ENCODE results near the gene SPNS3.

Gene SPNS3

DNA sequence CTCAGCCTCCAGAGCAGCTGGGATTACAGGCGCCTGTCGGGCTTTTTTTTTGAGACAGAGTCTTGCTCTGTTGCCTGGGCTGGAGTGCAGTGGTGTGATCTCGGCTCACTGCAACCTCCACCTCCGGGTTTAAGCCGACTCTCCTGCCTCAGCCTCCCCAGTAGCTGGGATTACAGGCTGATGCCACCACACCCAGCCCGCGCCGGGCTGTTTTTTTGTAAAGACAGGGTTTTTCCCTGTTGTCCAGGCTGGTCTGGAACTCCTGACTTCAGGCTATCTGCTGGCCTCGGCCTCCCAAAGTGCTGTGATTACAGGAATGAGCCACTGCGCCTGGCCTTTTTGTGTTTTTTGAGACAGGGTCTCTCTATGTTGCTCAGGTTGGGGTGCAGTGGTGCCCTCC, 27.4 kb upstream of the SPNS3 start:
- no peak overlapping the region for H3K4me3 ChIP-seq (ENCODE audit: low read depth, low read length)
- H3K4me1 ChIP-seq (ENCODE audit: control insufficient read depth, insufficient read depth, low read length), result no peaks in the 10 kb centered on the region
- no peak overlapping the region for H3K9ac ChIP-seq (ENCODE audit: low read depth, low read length)
- H3K27ac ChIP-seq (ENCODE audit: low read depth, low read length), result no peak overlapping the region
- no peaks in the 10 kb centered on the region for H3K27me3 ChIP-seq (ENCODE audit: control insufficient read depth, insufficient read depth, low read length)
- no peaks in the 10 kb centered on the region for H3K9me3 ChIP-seq (ENCODE audit: control insufficient read depth, insufficient read depth, low read length)
- no peaks in the 10 kb centered on the region for H3K36me3 ChIP-seq (ENCODE audit: control insufficient read depth, insufficient read depth, low read length)

DNA sequence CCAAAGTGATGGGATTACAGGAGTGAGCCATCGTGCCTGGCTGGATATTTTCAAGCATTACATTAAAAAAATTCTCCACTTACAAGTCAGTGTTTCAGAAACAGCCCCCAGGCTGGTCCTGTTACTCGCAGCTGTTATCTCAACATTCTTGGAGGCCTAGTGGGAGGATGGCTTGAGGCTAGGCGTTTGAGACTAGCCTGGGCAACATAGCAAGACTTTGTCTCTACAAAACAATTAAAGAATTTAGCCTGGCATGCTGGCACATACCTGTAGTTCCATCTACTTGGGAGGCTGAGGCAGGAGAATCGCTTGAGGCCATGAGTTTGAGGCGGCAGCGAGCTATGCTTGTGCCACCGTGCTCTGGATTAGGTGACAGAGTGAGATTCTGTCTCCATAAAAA, 26.5 kb upstream of the SPNS3 start:
- H3K9ac ChIP-seq (ENCODE audit: low read depth, low read length), result no peak overlapping the region
- no peaks in the 10 kb centered on the region for H3K27me3 ChIP-seq (ENCODE audit: control insufficient read depth, insufficient read depth, low read length)
- no peaks in the 10 kb centered on the region for H3K36me3 ChIP-seq (ENCODE audit: control insufficient read depth, insufficient read depth, low read length)
- no peak overlapping the region for H3K27ac ChIP-seq (ENCODE audit: low read depth, low read length)
- no peaks in the 10 kb centered on the region for H3K9me3 ChIP-seq (ENCODE audit: control insufficient read depth, insufficient read depth, low read length)
- H3K4me3 ChIP-seq (ENCODE audit: low read depth, low read length), result no peak overlapping the region
- H3K4me1 ChIP-seq (ENCODE audit: control insufficient read depth, insufficient read depth, low read length), result no peaks in the 10 kb centered on the region

DNA sequence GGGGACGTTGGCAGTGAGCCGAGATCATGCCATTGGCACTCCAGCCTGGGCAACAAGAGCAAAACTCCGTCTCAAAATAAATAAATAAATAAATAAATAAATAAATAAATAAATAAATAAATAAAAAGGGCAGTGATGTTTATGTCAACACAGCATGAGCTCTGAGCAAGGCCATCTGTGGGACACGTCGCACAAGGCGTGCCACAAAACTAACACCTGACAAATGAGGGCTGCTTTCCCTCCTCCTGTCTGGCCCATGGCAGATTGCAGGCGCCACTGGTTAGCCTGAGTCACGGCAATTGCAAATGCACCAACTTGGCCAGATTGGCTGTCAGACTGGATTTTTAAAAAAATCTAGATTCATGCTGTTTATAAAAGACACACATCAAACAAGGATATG, 25.9 kb upstream of the SPNS3 start:
- Histone ChIP-seq H3K4me3 (ENCODE audit: low read depth, low read length) (no peak overlapping the region), H3K27me3 (ENCODE audit: control insufficient read depth, insufficient read depth, low read length) (no peaks in the 10 kb centered on the region), H3K27ac (ENCODE audit: low read depth, low read length) (no peak overlapping the region), H3K36me3 (ENCODE audit: control insufficient read depth, insufficient read depth, low read length) (no peaks in the 10 kb centered on the region), H3K4me1 (ENCODE audit: control insufficient read depth, insufficient read depth, low read length) (peaks cover 2% of the 10 kb centered on the region), H3K9ac (ENCODE audit: low read depth, low read length) (no peak overlapping the region), H3K9me3 (ENCODE audit: control insufficient read depth, insufficient read depth, low read length) (no peaks in the 10 kb centered on the region)

DNA sequence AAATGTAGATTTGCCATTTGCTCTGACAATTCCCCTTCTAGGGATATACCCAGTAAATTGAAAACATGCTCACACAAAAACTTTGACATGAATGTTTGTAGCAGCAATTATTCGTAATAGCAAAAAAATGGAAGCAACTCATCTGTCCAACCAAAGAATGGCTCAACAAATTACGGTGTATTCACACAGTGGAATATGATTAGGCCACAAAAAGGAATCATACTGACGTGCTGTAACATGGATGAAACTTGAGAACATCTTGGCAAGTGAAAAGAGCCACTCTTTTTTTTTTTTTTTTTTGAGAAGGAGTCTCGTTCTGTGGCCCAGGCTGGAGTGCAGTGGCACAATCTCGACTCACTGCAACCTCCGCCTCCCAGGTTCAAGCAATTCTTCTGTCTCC, 24.1 kb upstream of the SPNS3 start:
- no peaks in the 10 kb centered on the region for H3K36me3 ChIP-seq (ENCODE audit: control insufficient read depth, insufficient read depth, low read length)
- no peaks in the 10 kb centered on the region for H3K9me3 ChIP-seq (ENCODE audit: control insufficient read depth, insufficient read depth, low read length)
- H3K27me3 ChIP-seq (ENCODE audit: control insufficient read depth, insufficient read depth, low read length), result no peaks in the 10 kb centered on the region
- H3K27ac ChIP-seq (ENCODE audit: low read depth, low read length), result no peak overlapping the region
- H3K9ac ChIP-seq (ENCODE audit: low read depth, low read length), result no peak overlapping the region
- no peak overlapping the region for H3K4me3 ChIP-seq (ENCODE audit: low read depth, low read length)
- peaks cover 4% of the 10 kb centered on the region for H3K4me1 ChIP-seq (ENCODE audit: control insufficient read depth, insufficient read depth, low read length)

DNA sequence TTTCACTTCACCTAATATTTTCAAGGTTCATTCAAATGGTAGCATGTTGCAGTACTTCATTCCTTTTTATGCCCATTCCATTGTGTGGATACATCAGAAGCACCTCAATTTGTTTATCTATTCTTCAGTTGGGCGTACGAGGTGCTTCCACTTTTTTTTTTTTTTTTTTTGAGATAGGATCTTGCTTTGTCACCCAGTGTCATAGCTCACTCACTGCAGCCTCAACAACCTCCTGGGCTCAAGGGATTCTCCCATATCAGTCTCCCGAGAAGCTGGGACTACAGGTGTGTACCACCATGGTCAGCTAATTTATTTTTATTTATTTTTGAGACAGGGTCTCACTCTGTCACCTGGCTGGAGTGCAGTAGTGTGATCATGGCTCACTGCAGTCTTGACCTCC, 22.5 kb upstream of the SPNS3 start:
- no peak overlapping the region for H3K9ac ChIP-seq (ENCODE audit: low read depth, low read length)
- no peaks in the 10 kb centered on the region for H3K9me3 ChIP-seq (ENCODE audit: control insufficient read depth, insufficient read depth, low read length)
- peaks cover 4% of the 10 kb centered on the region for H3K4me1 ChIP-seq (ENCODE audit: control insufficient read depth, insufficient read depth, low read length)
- no peaks in the 10 kb centered on the region for H3K36me3 ChIP-seq (ENCODE audit: control insufficient read depth, insufficient read depth, low read length)
- H3K4me3 ChIP-seq (ENCODE audit: low read depth, low read length), result no peak overlapping the region
- H3K27me3 ChIP-seq (ENCODE audit: control insufficient read depth, insufficient read depth, low read length), result no peaks in the 10 kb centered on the region
- H3K27ac ChIP-seq (ENCODE audit: low read depth, low read length), result no peak overlapping the region

DNA sequence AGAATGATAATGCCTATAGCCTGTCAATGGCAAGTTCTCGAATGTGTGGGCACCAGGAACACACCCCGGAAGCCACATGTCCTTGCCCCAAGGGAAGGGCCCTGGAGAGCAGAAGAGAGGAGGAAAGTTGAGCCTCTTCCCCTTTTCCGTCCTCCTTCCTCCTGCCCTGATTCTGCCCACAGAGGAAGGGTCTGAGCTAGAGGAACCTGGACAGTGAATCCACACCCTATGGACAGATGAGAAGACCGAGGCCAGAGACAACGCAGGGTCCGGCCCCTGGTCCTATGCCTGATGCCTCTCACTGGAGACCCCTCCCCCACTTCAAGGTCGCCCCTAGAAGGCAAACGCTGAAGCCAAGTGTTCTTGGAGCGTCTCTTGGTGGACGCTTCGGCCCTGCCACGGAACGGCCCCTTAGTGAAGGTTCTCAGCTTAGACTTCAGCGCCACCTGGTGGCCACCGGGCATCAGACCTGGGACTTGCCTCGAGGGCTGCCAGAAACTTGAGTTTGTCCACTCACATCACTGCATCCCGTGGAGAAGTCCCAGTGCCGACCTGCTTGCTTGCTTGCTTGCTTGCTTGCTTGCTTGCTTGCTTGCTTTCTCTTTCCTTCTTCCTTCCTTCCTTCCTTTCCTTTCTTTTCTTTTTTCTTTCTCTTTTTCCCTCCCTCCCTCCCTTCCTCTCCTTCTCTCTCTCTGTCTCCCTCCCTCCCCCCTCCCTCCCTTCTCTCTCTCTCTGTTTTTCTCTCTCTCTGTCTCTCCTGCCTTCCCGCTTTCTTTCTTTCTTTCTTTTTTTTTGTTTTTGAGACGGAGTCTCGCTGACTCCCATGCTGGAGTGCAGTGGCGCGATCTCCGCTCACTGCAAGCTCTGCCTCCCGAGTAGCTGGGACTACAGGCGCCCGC, 20.6 kb upstream of the SPNS3 start:
- Histone ChIP-seq H3K27me3 (ENCODE audit: control insufficient read depth, insufficient read depth, low read length) (no peaks in the 10 kb centered on the region), H3K4me1 (ENCODE audit: control insufficient read depth, insufficient read depth, low read length) (peaks cover 4% of the 10 kb centered on the region), H3K4me3 (ENCODE audit: low read depth, low read length) (no peak overlapping the region), H3K9ac (ENCODE audit: low read depth, low read length) (no peak overlapping the region), H3K36me3 (ENCODE audit: control insufficient read depth, insufficient read depth, low read length) (no peaks in the 10 kb centered on the region), H3K27ac (ENCODE audit: low read depth, low read length) (no peak overlapping the region), H3K9me3 (ENCODE audit: control insufficient read depth, insufficient read depth, low read length) (no peaks in the 10 kb centered on the region)

DNA sequence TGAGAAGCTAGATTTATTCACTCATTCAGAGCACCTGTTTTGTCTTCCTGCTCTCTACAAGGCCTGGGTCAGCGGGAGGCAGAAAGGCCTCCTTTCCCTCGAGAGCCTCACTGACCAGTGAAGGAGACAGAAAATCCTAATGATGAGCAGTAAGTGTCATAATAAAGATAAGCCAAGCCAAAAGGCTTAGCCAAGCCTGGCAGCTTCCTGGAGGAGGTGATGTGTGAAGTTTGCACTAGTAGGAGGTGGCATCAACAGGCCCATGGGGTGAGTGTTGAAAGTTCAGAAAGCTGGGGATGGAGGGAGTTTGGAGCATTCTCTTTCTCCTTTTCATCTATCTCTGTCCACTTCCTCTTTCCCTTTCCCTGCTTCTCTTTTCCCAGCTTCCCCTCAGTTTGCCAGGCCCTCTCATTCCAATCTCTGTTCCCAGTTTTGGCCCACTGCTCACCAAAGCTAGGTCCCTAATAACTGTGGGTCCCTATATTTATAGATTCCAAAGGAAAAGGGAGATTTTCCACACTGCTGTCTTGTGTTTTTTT, 16.5 kb upstream of the SPNS3 start:
- H3K9ac ChIP-seq (ENCODE audit: low read depth, low read length), result no peak overlapping the region
- H3K36me3 ChIP-seq (ENCODE audit: control insufficient read depth, insufficient read depth, low read length), result no peaks in the 10 kb centered on the region
- H3K4me1 ChIP-seq (ENCODE audit: control insufficient read depth, insufficient read depth, low read length), result peaks cover 4% of the 10 kb centered on the region
- no peak overlapping the region for H3K4me3 ChIP-seq (ENCODE audit: low read depth, low read length)
- H3K27me3 ChIP-seq (ENCODE audit: control insufficient read depth, insufficient read depth, low read length), result no peaks in the 10 kb centered on the region
- no peaks in the 10 kb centered on the region for H3K9me3 ChIP-seq (ENCODE audit: control insufficient read depth, insufficient read depth, low read length)
- H3K27ac ChIP-seq (ENCODE audit: low read depth, low read length), result no peak overlapping the region

DNA sequence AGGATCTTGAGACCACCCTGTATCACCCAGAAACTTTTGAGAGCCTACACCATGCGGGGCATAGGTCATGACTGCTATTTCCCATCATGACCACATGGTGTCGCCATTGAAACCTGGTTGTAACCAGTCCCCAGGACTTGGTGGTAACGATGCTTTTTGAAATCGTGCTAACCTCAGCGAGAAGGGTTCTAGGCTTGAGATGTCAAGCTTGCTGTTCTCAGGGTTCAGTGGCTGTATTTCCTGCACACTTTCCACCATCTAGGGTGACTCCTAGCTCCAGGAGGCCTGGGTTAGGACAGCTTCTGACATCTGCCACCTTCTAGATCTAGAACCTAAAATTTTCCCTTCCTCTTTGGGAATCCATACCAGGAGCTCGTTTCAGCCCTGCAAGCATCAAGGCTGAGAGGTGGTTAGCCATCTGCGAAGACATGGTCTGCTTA, 13.0 kb upstream of the SPNS3 start:
- Histone ChIP-seq H3K27ac (ENCODE audit: low read depth, low read length) (no peak overlapping the region), H3K36me3 (ENCODE audit: control insufficient read depth, insufficient read depth, low read length) (no peaks in the 10 kb centered on the region), H3K27me3 (ENCODE audit: control insufficient read depth, insufficient read depth, low read length) (no peaks in the 10 kb centered on the region), H3K4me3 (ENCODE audit: low read depth, low read length) (no peak overlapping the region), H3K4me1 (ENCODE audit: control insufficient read depth, insufficient read depth, low read length) (no peaks in the 10 kb centered on the region), H3K9ac (ENCODE audit: low read depth, low read length) (no peak overlapping the region), H3K9me3 (ENCODE audit: control insufficient read depth, insufficient read depth, low read length) (no peaks in the 10 kb centered on the region)

DNA sequence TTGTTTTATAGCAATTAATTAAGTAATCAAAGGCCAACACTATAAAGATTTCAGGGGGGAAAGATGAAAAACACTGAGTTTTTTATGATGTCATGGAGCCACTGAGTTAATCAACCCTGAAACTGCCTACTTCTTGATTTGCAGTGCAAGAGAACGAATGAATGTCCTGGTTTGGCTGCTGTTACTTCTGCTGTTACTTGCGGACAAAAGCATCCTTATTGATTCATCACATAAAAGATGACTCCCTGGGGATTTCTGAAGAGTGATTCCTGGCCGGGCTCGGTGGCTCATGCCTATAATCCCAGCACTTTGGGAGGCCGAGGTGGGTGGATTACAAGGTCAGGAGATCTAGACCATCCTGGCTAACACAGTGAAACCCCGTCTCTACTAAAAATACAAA, 10.9 kb upstream of the SPNS3 start:
- no peaks in the 10 kb centered on the region for H3K27me3 ChIP-seq (ENCODE audit: control insufficient read depth, insufficient read depth, low read length)
- H3K4me3 ChIP-seq (ENCODE audit: low read depth, low read length), result no peak overlapping the region
- no peaks in the 10 kb centered on the region for H3K9me3 ChIP-seq (ENCODE audit: control insufficient read depth, insufficient read depth, low read length)
- H3K36me3 ChIP-seq (ENCODE audit: control insufficient read depth, insufficient read depth, low read length), result no peaks in the 10 kb centered on the region
- no peaks in the 10 kb centered on the region for H3K4me1 ChIP-seq (ENCODE audit: control insufficient read depth, insufficient read depth, low read length)
- H3K27ac ChIP-seq (ENCODE audit: low read depth, low read length), result no peak overlapping the region
- no peak overlapping the region for H3K9ac ChIP-seq (ENCODE audit: low read depth, low read length)

DNA sequence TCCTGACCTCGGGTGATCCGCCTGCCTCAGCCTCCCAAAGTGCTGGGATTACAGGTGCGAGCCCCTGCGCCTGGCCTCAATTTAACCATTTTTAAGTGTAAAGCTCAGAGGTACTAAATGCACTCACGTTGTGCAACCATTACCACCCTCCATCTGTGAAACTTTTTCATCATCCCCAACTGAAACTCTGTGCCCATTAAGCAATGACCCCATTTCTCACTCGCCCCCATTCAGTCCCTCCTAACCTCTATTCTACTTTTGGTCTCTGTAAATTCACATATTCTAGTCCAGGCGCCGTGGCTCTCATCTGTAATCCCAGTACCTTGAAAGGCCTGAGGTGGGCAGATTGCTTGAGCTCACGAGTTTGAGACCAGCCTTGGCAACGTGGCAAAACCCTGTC, 8.3 kb upstream of the SPNS3 start:
- Histone ChIP-seq H3K9ac (ENCODE audit: low read depth, low read length) (no peak overlapping the region), H3K4me3 (ENCODE audit: low read depth, low read length) (no peak overlapping the region), H3K4me1 (ENCODE audit: control insufficient read depth, insufficient read depth, low read length) (no peaks in the 10 kb centered on the region)

DNA sequence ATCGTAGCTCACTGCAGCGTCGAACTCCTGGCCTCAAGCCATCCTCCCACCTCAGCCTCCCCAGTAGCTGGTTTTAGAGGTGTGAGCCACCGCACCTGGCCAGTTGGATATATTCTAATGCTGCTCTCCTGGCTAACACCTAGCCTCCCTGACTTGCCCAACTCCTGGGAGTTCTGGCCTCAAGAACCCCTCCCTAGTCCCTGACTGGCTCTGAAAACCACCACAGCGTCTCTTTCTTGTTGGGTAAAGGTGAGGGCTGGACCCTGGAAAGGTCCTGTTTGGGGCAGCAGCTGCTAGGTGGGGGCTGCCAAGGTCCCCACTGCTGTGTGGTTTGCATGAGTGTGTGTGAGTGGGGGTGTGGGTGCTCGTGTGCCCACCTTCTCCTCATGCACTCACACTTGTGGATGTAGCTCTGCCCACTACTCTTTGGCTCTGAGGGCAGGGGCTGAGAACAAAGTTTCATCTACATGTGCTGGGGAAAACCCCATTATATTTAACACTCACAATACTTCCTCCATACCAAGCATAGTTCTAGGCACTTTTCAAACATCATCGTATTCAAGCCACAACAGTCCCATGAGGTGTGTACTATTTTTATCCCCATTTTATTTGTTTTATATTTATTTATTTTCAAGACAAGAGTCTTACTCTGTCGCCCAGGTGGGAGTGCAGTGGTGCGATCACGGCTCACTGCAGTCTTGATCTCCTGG, 7.1 kb upstream of the SPNS3 start:
- Histone ChIP-seq H3K36me3 (ENCODE audit: control insufficient read depth, insufficient read depth, low read length) (no peaks in the 10 kb centered on the region), H3K27ac (ENCODE audit: low read depth, low read length) (no peak overlapping the region), H3K4me1 (ENCODE audit: control insufficient read depth, insufficient read depth, low read length) (no peaks in the 10 kb centered on the region), H3K4me3 (ENCODE audit: low read depth, low read length) (no peak overlapping the region), H3K9ac (ENCODE audit: low read depth, low read length) (no peak overlapping the region), H3K27me3 (ENCODE audit: control insufficient read depth, insufficient read depth, low read length) (no peaks in the 10 kb centered on the region), H3K9me3 (ENCODE audit: control insufficient read depth, insufficient read depth, low read length) (no peaks in the 10 kb centered on the region)

More for the DNA sequence above, 8.3 kb upstream of the SPNS3 start:
- Histone ChIP-seq H3K27ac (ENCODE audit: low read depth, low read length) (no peak overlapping the region), H3K27me3 (ENCODE audit: control insufficient read depth, insufficient read depth, low read length) (no peaks in the 10 kb centered on the region), H3K9me3 (ENCODE audit: control insufficient read depth, insufficient read depth, low read length) (no peaks in the 10 kb centered on the region), H3K36me3 (ENCODE audit: control insufficient read depth, insufficient read depth, low read length) (no peaks in the 10 kb centered on the region)
